Non-pigmented ciliary epithelial cell (primary cell): ENCODE data around the gene PPDPF.
"Not testable (repeated sequence)": the region's sequence is repeated elsewhere in the genome, so short reads cannot be mapped to it uniquely, and the experiment has no call there.

ENCODE experiments used
- DNase-seq: peaks from one replicate; pipeline ENCODE4 v3.0.0-alpha.2; 2010; ENCODE audit warnings: low read depth

The PPDPF gene

GRCh38 chr20:63565021-63565698 lies 44.6 kb downstream of the PPDPF start:
- no peak for DNase-seq

GRCh38 chr20:63565699-63566335 lies 45.3 kb downstream of the PPDPF start:
- DNase-seq = no peak

- DNase-seq = no peak
These were observed 46.0 kb downstream of the PPDPF start for GRCh38 chr20:63566395-63567135.

GRCh38 chr20:63567136-63567385 lies 46.5 kb downstream of the PPDPF start:
- no peak for DNase-seq

- DNase-seq = no peak
These were observed 47.0 kb downstream of the PPDPF start for GRCh38 chr20:63567386-63568169.

- no peak for DNase-seq
These were observed 47.8 kb downstream of the PPDPF start for GRCh38 chr20:63568170-63568981.

GRCh38 chr20:63568986-63569949 lies 48.7 kb downstream of the PPDPF start:
- DNase-seq = no peak

- DNase-seq = no peak
These were observed 49.9 kb downstream of the PPDPF start for GRCh38 chr20:63570281-63571086.

GRCh38 chr20:63571087-63571478 lies 50.5 kb downstream of the PPDPF start:
- not testable (repeated sequence) for DNase-seq
